SK-N-SH (cell line): ENCODE measurements around the gene MACROD2. TPM values are rescaled to one million over a fixed set of nuclear protein-coding genes. Genes with fewer than 3 reads are reported as not detected.

ENCODE experiments used
- CTCF ChIA-PET: fragments of 300-600, 350-600 bp; formaldehyde crosslinking; extraction: SDS; loops from one replicate; lab custom pipeline; 2021; lab: Yijun Ruan, JAX
- POLR2A ChIA-PET: fragments of 350-600 bp; sonication (Branson Sonifier 250); formaldehyde crosslinking; extraction: SDS; loops from one replicate; lab custom pipeline; 2020; ENCODE audit warnings: antibody characterized with exemption, inconsistent platforms; lab: Yijun Ruan, JAX
- DNase-seq: peaks from one replicate; pipeline ENCODE4 v3.0.0; 2012
- H2AFZ ChIP-seq: fragments of 200-600 bp; sonication (generic); 2 replicates; pipeline ENCODE4 v1.8.1; 2016; ENCODE audit warnings: antibody characterized with exemption, mild to moderate bottlenecking, low read depth
- H3F3A ChIP-seq: fragments of 200-600 bp; sonication (generic); replicated peaks from 2 replicates; pipeline ENCODE3; 2016; ENCODE audit warnings: antibody characterized with exemption, mild to moderate bottlenecking; ENCODE audit not compliant: insufficient read depth
- H3K27ac ChIP-seq, 2 experiments: fragments of 200-500 bp in 1 of 2; fragments of 200-600 bp in 1 of 2; sonication (Bioruptor generic) in 1 of 2; sonication (generic), shearing (Covaris generic) in 1 of 2; 2 replicates each; pipeline versions ENCODE4 v1.5.1 to v1.6.1; 2014 to 2016; ENCODE audit warnings: low read depth in 2 of 2, inconsistent platforms in 1 of 2, low read length in 1 of 2, mild to moderate bottlenecking in 1 of 2, mixed read lengths in 1 of 2
- H3K27me3 ChIP-seq: fragments of 200-600 bp; sonication (generic), shearing (Covaris generic); 2 replicates; pipeline ENCODE4 v1.6.1; 2016; ENCODE audit warnings: mixed run types; ENCODE audit not compliant: insufficient read depth
- H3K36me3 ChIP-seq, 2 experiments: fragments of 200-500 bp in 1 of 2; fragments of 200-600 bp in 1 of 2; sonication (Bioruptor generic) in 1 of 2; sonication (generic) in 1 of 2; replicated peaks in 1 of 2; 2 replicates each; pipeline versions ENCODE3 to v1.5.1; 2014 to 2016; ENCODE audit warnings: low read length in 1 of 2, mild to moderate bottlenecking in 1 of 2; ENCODE audit not compliant: insufficient read depth in 2 of 2, control insufficient read depth in 1 of 2
- H3K4me1 ChIP-seq, 2 experiments: fragments of 200-500 bp in 1 of 2; fragments of 200-600 bp in 1 of 2; sonication (Bioruptor generic) in 1 of 2; sonication (generic), shearing (Covaris generic) in 1 of 2; 2 replicates each; pipeline versions ENCODE4 v1.5.1 to v1.6.1; 2014 to 2016; ENCODE audit warnings: low read depth in 1 of 2, low read length in 1 of 2, mixed run types in 1 of 2; ENCODE audit not compliant: insufficient read depth in 2 of 2, control insufficient read depth in 1 of 2
- H3K4me2 ChIP-seq: fragments of 200-600 bp; sonication (generic), shearing (Covaris generic); 2 replicates; pipeline ENCODE4 v1.6.1; 2017; ENCODE audit warnings: mixed run types
- H3K4me3 ChIP-seq, 2 experiments: fragments of 200-500 bp in 1 of 2; fragments of 200-600 bp in 1 of 2; sonication (Bioruptor generic) in 1 of 2; sonication (generic), shearing (Covaris generic) in 1 of 2; 2 replicates each; pipeline versions ENCODE4 v1.5.1 to v1.8.1; 2014 to 2016; ENCODE audit warnings: low read depth in 2 of 2, inconsistent platforms in 1 of 2, low read length in 1 of 2, mild to moderate bottlenecking in 1 of 2, mixed read lengths in 1 of 2, moderate library complexity in 1 of 2
- H3K79me2 ChIP-seq: fragments of 200-600 bp; sonication (generic); 2 replicates; pipeline ENCODE4 v1.8.1; 2017; ENCODE audit warnings: mild to moderate bottlenecking; ENCODE audit not compliant: insufficient read depth
- H3K9ac ChIP-seq: fragments of 200-600 bp; sonication (generic); 2 replicates; pipeline ENCODE4 v1.6.1; 2017; ENCODE audit warnings: mixed run types
- H3K9me2 ChIP-seq: fragments of 200-600 bp; sonication (generic); 2 replicates; pipeline ENCODE4 v1.6.1; 2017; ENCODE audit warnings: mixed run types
- H3K9me3 ChIP-seq: fragments of 200-600 bp; sonication (generic); 2 replicates; pipeline ENCODE4 v1.6.1; 2017; ENCODE audit warnings: mixed run types, mild to moderate bottlenecking, moderate library complexity
- H4K20me1 ChIP-seq: fragments of 200-600 bp; sonication (generic); 2 replicates; pipeline ENCODE4 v1.6.1; 2017; ENCODE audit warnings: mild to moderate bottlenecking, mixed run types; ENCODE audit not compliant: insufficient read depth
- CHD2 ChIP-seq: fragments of 150-350 bp; IDR thresholded peaks from 2 replicates; pipeline ENCODE4 v1.6.1; 2018; ENCODE audit warnings: low read length; ENCODE audit not compliant: partially characterized antibody
- CTCF ChIP-seq: fragments of 200-600 bp; sonication (generic); IDR thresholded peaks from 2 replicates; pipeline ENCODE4 v1.6.1; 2017; ENCODE audit warnings: antibody characterized with exemption, mild to moderate bottlenecking, moderate library complexity
- ELF1 ChIP-seq: IDR thresholded peaks from 2 replicates; pipeline ENCODE4 v1.4.0; 2012
- EP300 ChIP-seq, 2 experiments: IDR thresholded peaks; 2 replicates each; pipeline versions ENCODE4 v1.4.0 to v1.6.1; 2012; ENCODE audit warnings: borderline replicate concordance in 1 of 2, low read depth in 1 of 2, low read length in 1 of 2
- EZH2phosphoT487 ChIP-seq: fragments of 200-600 bp; sonication (generic); IDR thresholded peaks from 2 replicates; pipeline ENCODE4 v1.6.1; 2017; ENCODE audit warnings: low read depth, mixed run types, mild to moderate bottlenecking, antibody characterized with exemption, moderate library complexity, borderline replicate concordance
- FOSL2 ChIP-seq: IDR thresholded peaks from 2 replicates; pipeline ENCODE4 v1.4.0; 2012; ENCODE audit warnings: low read depth, mild to moderate bottlenecking, moderate library complexity, borderline replicate concordance
- JUND ChIP-seq: IDR thresholded peaks from 2 replicates; pipeline ENCODE4 v1.4.0; 2012
- MAX ChIP-seq: IDR thresholded peaks from 2 replicates; pipeline ENCODE4 v1.4.0; 2012; ENCODE audit warnings: low read depth
- MEF2A ChIP-seq: IDR thresholded peaks from 2 replicates; pipeline ENCODE4 v1.4.0; 2012; ENCODE audit warnings: low read depth, borderline replicate concordance
- MXI1 ChIP-seq: IDR thresholded peaks from 2 replicates; pipeline ENCODE4 v1.6.1; 2012; ENCODE audit warnings: mild to moderate bottlenecking, low read depth, low read length, improper control_type of control experiment
- PBX3 ChIP-seq: IDR thresholded peaks from 2 replicates; pipeline ENCODE4; 2012
- RAD21 ChIP-seq: IDR thresholded peaks from 2 replicates; pipeline ENCODE4 v1.6.1; 2012; ENCODE audit warnings: mild to moderate bottlenecking, low read length
- RFX5 ChIP-seq: IDR thresholded peaks from 2 replicates; pipeline ENCODE4 v1.6.1; 2012; ENCODE audit warnings: mild to moderate bottlenecking, improper control_type of control experiment, low read length
- SIN3A ChIP-seq: IDR thresholded peaks from 2 replicates; pipeline ENCODE4 v1.6.1; 2012; ENCODE audit warnings: low read depth, mild to moderate bottlenecking, low read length, moderate library complexity, borderline replicate concordance
- TCF12 ChIP-seq: IDR thresholded peaks from 2 replicates; pipeline ENCODE4 v1.4.0; 2012
- TEAD4 ChIP-seq: IDR thresholded peaks from 2 replicates; pipeline ENCODE4 v1.4.0; 2012; ENCODE audit warnings: mild to moderate bottlenecking, borderline replicate concordance; ENCODE audit not compliant: insufficient read depth
- USF1 ChIP-seq: IDR thresholded peaks from 2 replicates; pipeline ENCODE4 v1.4.0; 2012; ENCODE audit warnings: low read depth, borderline replicate concordance
- ZBTB33 ChIP-seq: IDR thresholded peaks from 2 replicates; pipeline ENCODE4 v1.4.0; 2012; ENCODE audit warnings: low read depth, borderline replicate concordance
- WGBS: methylation state at CpG from one replicate; pipeline ENCODE4 v1.1.6; 2017; ENCODE audit warnings: low lambda C conversion rate; 5-methylcytosine and 5-hydroxymethylcytosine counted together
- polyA plus RNA-seq, 3 experiments: library from polyadenylated mRNA; depleted of rRNA; stranded (reverse); fragments of >200 nt; gene quantifications; 2 replicates each; pipeline ENCODE4 v1.2.3, GENCODE V29; 2012

MACROD2 gene
- polyA plus RNA-seq, 1 of the 3 experiments (the other 2 are of a cell fraction): 0.33 TPM

- ChIA-PET CTCF (interaction anchor here (0.7 kb wide), 1 partner anchor 56 kb away, joined by 3 read pairs; no protein-coding TSS in a partner anchor), POLR2A (no interaction called here)
- H3K9me3 ChIP-seq: 0 out of 2 replicates have a peak, but pooled peaks cover 5% of the 10 kb centered on the region
- H3K9me2 ChIP-seq: no peaks in the 10 kb centered on the region
- no peaks in the 10 kb centered on the region; a peak in 1 of 4 replicates for H3K4me1 ChIP-seq
- no peaks in the 10 kb centered on the region for H4K20me1 ChIP-seq
- no peaks in the 10 kb centered on the region for H3K79me2 ChIP-seq
- no peak overlapping the region for H3K4me3 ChIP-seq
- TF ChIP-seq TCF12: no peak
- TF ChIP-seq TEAD4: no peak
- H2AFZ ChIP-seq: no peak overlapping the region
- H3F3A ChIP-seq: no peaks in the 10 kb centered on the region
- no peaks in the 10 kb centered on the region for H3K36me3 ChIP-seq
- no peak overlapping the region for H3K9ac ChIP-seq
- no peak overlapping the region for H3K27ac ChIP-seq
- DNase-seq: no peak
- no peaks in the 10 kb centered on the region for H3K27me3 ChIP-seq
- WGBS: 83% methylated on average over 8 of the region's 8 CpGs
- H3K4me2 ChIP-seq: no peak overlapping the region
Measured at GRCh38 chr20:15060265-15061060, 1065.1 kb downstream of the MACROD2 start.

GRCh38 chr20:15061061-15061430 lies 1065.7 kb downstream of the MACROD2 start:
- H3K79me2 ChIP-seq: no peaks in the 10 kb centered on the region
- no peak overlapping the region for H3K4me2 ChIP-seq
- no peaks in the 10 kb centered on the region; a peak in 1 of 4 replicates for H3K4me1 ChIP-seq
- no peak overlapping the region for H3K27ac ChIP-seq
- H3F3A ChIP-seq: no peaks in the 10 kb centered on the region
- TF ChIP-seq MAX (no peak), FOSL2 (no peak), ELF1 (no peak), CTCF (no peak), ZBTB33 (no peak), JUND (no peak), EP300 (IDR thresholded peaks at IDR 0.05; ENCODE audit: borderline replicate concordance in 1 of 2, low read depth in 1 of 2, low read length in 1 of 2) (no peak), CHD2 (no peak), MXI1 (no peak), PBX3 (no peak), TCF12 (no peak), RFX5 (no peak), MEF2A (no peak), USF1 (no peak), SIN3A (no peak), EZH2phosphoT487 (no peak), RAD21 (no peak)
- H2AFZ ChIP-seq: no peak overlapping the region
- ChIA-PET CTCF (interaction anchor here (0.7 kb wide), 1 partner anchor 57 kb away, joined by 3 read pairs; no protein-coding TSS in a partner anchor), POLR2A (no interaction called here)
- no peaks in the 10 kb centered on the region for H3K9me2 ChIP-seq
- H3K9me3 ChIP-seq: 0 out of 2 replicates have a peak, but pooled peaks cover 5% of the 10 kb centered on the region
- no peak for DNase-seq
- no peaks in the 10 kb centered on the region for H4K20me1 ChIP-seq
- no peak overlapping the region for H3K4me3 ChIP-seq
- H3K9ac ChIP-seq: no peak overlapping the region
- no peaks in the 10 kb centered on the region for H3K36me3 ChIP-seq
- 85% methylated on average over 2 of the region's 2 CpGs for WGBS
- H3K27me3 ChIP-seq: no peaks in the 10 kb centered on the region
